Psoas muscle (tissue), 8 donors: ENCODE results near the gene COL13A1. TPM values are rescaled to one million over a fixed set of nuclear protein-coding genes. Genes with fewer than 3 reads are reported as not detected.

ENCODE experiments used
- ATAC-seq, 4 donors: fragments of 200-7000 bp; cut with Tn5 transposase; one replicate each; pipeline ENCODE4 v1.9.1; 2020; ENCODE audit warnings: moderate library complexity in 3 of 4, mild to moderate bottlenecking in 2 of 4
- DNase-seq, 2 donors: peaks; one replicate each; pipeline ENCODE4 v3.0.0-alpha.2; 2020
- H3K27ac ChIP-seq: fragments of 200-600 bp; one replicate; pipeline ENCODE4 v1.8.0; 2022
- H3K27me3 ChIP-seq, 3 donors: fragments of 200-600 bp in 1 of 3; one replicate each; pipeline versions ENCODE4 v1.6.1 to v1.8.0; 2013 to 2022; ENCODE audit warnings: low read length in 2 of 3, mild to moderate bottlenecking in 2 of 3, moderate library complexity in 1 of 3; ENCODE audit not compliant: insufficient read depth in 3 of 3
- H3K36me3 ChIP-seq, 2 donors: fragments of 200-600 bp in 1 of 2; one replicate each; pipeline versions ENCODE4 v1.6.1 to v1.8.0; 2013 to 2022; ENCODE audit warnings: low read depth in 1 of 2, mild to moderate bottlenecking in 1 of 2, moderate library complexity in 1 of 2; ENCODE audit not compliant: insufficient read depth in 1 of 2
- H3K4me1 ChIP-seq: fragments of 200-600 bp; one replicate; pipeline ENCODE4 v1.8.0; 2022
- H3K4me3 ChIP-seq: fragments of 200-600 bp; one replicate; pipeline ENCODE4 v1.8.0; 2022; ENCODE audit warnings: mild to moderate bottlenecking
- H3K9me3 ChIP-seq: fragments of 200-600 bp; one replicate; pipeline ENCODE4 v1.8.0; 2022
- CTCF ChIP-seq: fragments of 200-600 bp; IDR thresholded peaks from one replicate; pipeline ENCODE4 v1.8.0; 2022; ENCODE audit warnings: antibody characterized with exemption
- WGBS, 3 donors: extraction: QIAGEN DNeasy Blood & Tissue Kit; methylation state at CpG; one replicate each; pipeline versions ENCODE4 v1.1.6 to v1.1.7; 2013; 5-methylcytosine and 5-hydroxymethylcytosine counted together
- intact Hi-C, 2 donors: fragments of 100-400 bp; cut with DNase I; formaldehyde crosslinking; loops; one replicate each; pipeline versions ENCODE4 v1.11.0 to v1.14.2; 2022
- polyA plus RNA-seq, 3 donors: library from polyadenylated mRNA; stranded (reverse); fragments of 200-250 nt; gene quantifications; one replicate each; pipeline ENCODE4 v1.2.3, GENCODE V29; 2013
- total RNA-seq, 4 donors: library from RNA; stranded (reverse); fragmentation: NEBNext Ultra II Directional in 2 of 4; extraction: Animal tissue kit (Norgen Biotek cat#: 25700) in 2 of 4; gene quantifications; one replicate each; pipeline versions ENCODE4 v1.2.1 to v1.2.4, GENCODE V29; 2021 to 2023
- donor health status: healthy with polysubstance abuse.
- donor health status: DM: no; HTN: no; CAD: no; lungs with moderate emphysema.
- donor health status: Bipolar disorder and iron deficiency.
- donor health status: healthy.
- donor health status: DM: yes; HTN: yes; CAD: no.
- donor health status: DM: no; HTN: no; CAD: no.
- donor health status: DM: no; HTN: no; CAD: no.
- donor health status: DM: yes; HTN: yes; CAD: no.

Gene COL13A1
- total and polyA plus RNA-seq, 7 donors = 0.35 to 10.7 (median 2.6) TPM

DNA sequence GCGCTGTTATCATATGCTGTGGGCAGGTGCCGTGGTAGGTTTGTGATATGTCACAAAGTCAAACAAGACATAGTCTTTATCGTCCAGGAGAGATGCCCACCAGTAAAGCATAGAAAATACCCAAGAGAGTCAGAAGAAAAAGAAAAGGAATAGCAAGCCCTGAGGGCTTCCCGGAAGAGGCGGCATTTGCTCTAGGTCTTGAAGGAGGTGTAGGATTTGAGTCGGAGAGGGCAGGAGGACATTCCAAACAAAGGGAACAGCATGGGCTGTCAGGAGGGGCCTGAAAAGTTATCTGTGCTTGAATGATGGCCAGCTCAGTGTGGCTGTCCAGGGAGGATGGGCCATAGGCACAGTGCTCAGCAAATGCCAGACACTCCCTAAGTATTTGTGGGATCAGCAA is 42.2 kb downstream of the COL13A1 start:
- TF ChIP-seq CTCF = no peak
- Histone ChIP-seq H3K9me3 (no peaks in the 10 kb centered on the region), H3K4me3 (no peak overlapping the region), H3K36me3 (no peaks in the 10 kb centered on the region), H3K27me3 (no peaks in the 10 kb centered on the region), H3K27ac (no peak overlapping the region), H3K4me1 (peaks cover 48% of the 10 kb centered on the region)
- ATAC-seq (no peak), DNase-seq (peak in 1 of 2 donors; percentile 2)
- 92 to 95% (median 93%) methylated on average over 6 of the region's 6 CpGs for WGBS, 3 donors
- intact Hi-C loops = no loop called here

GRCh38 chr10:69844698-69845097 is 43.0 kb downstream of the COL13A1 start:
- Histone ChIP-seq H3K27ac (peak overlapping the region; percentile 95), H3K4me3 (no peak overlapping the region), H3K27me3 (no peaks in the 10 kb centered on the region), H3K9me3 (no peaks in the 10 kb centered on the region), H3K36me3 (no peaks in the 10 kb centered on the region), H3K4me1 (peaks cover 42% of the 10 kb centered on the region)
- 85 to 92% (median 88%) methylated on average over 2 of the region's 2 CpGs for WGBS, 3 donors
- intact Hi-C loops = loop anchor here in 1 of 2 donors (5.0 kb wide), 1 partner anchor 42 kb away; the partner anchor contains the start of gene COL13A1
- ATAC-seq (no peak), DNase-seq (peak in 1 of 2 donors; percentile 4)
- TF ChIP-seq CTCF = no peak

GRCh38 chr10:69845574-69846292 is 44.0 kb downstream of the COL13A1 start:
- no peaks in the 10 kb centered on the region for H3K9me3 ChIP-seq
- TF ChIP-seq CTCF = no peak
- peak; percentile 81 to 88 (median 84) for ATAC-seq
- peak overlapping the region; percentile 21 for H3K4me3 ChIP-seq
- peaks cover 42% of the 10 kb centered on the region for H3K4me1 ChIP-seq
- H3K36me3 ChIP-seq = no peaks in the 10 kb centered on the region
- intact Hi-C loops = loop anchor here (2.0 to 5.0 kb wide), 2 partner anchors 43 kb away; partner anchors contain the start of gene COL13A1 (in 1 of the 2)
- H3K27ac ChIP-seq = peak overlapping the region; percentile 95
- peak; percentile 70 to 90 for DNase-seq
- no peaks in the 10 kb centered on the region for H3K27me3 ChIP-seq
- 14 to 24% (median 21%) methylated on average over 6 of the region's 6 CpGs for WGBS, 3 donors

- peak; percentile 87 to 93 (median 88) for ATAC-seq
These were observed 44.7 kb downstream of the COL13A1 start for GRCh38 chr10:69846293-69846921.

More at GRCh38 chr10:69846293-69846921, 44.7 kb downstream of the COL13A1 start:
- Histone ChIP-seq H3K27ac (peak overlapping the region; percentile 95), H3K36me3 (no peaks in the 10 kb centered on the region), H3K4me1 (peaks cover 42% of the 10 kb centered on the region), H3K27me3 (no peaks in the 10 kb centered on the region), H3K4me3 (peak overlapping the region; percentile 21), H3K9me3 (no peaks in the 10 kb centered on the region)
- intact Hi-C loops = loop anchor here (2.0 to 5.0 kb wide), 2 partner anchors 44 kb away; partner anchors contain the start of gene COL13A1 (in 1 of the 2)
- peak; percentile 60 to 82 for DNase-seq
- no peak for TF ChIP-seq CTCF
- 7 to 23% (median 13%) methylated on average over 10 to 14 of the region's 14 CpGs for WGBS, 3 donors
